D721Med (cell line): ENCODE data around the gene RAB21.

ENCODE experiments used
- DNase-seq: peaks from one replicate; pipeline ENCODE4 v3.0.0; 2011; ENCODE audit warnings: low spot score; ENCODE audit not compliant: insufficient read length
- FAIRE-seq: peaks from 2 replicates; lab custom pipeline; 2011; peaks lifted over from hg19 to GRCh38; lab: Jason Lieb, UNC
- CTCF ChIP-seq: IDR thresholded peaks from 2 replicates; pipeline ENCODE4 v1.5.1; 2012; ENCODE audit warnings: mild to moderate bottlenecking, control low read depth; ENCODE audit not compliant: insufficient read depth; ENCODE audit errors: missing control alignments

Gene RAB21

GRCh38 chr12:71780237-71780822, 25.7 kb downstream of the RAB21 start:
- DNase-seq (peak; percentile 28), FAIRE-seq (peak; percentile 35)
- TF ChIP-seq CTCF, result peak; percentile 78

- TF ChIP-seq CTCF, result no peak
These were observed 27.4 kb downstream of the RAB21 start for GRCh38 chr12:71782017-71782416.

GRCh38 chr12:71786829-71787228, 32.2 kb downstream of the RAB21 start:
- TF ChIP-seq CTCF, result no peak
- DNase-seq (no peak), FAIRE-seq (no peak)

More at GRCh38 chr12:71782017-71782416, 27.4 kb downstream of the RAB21 start:
- FAIRE-seq (no peak), DNase-seq (no peak)

- DNase-seq (no peak), FAIRE-seq (no peak)
- TF ChIP-seq CTCF, result no peak
These were observed 32.9 kb downstream of the RAB21 start for GRCh38 chr12:71787580-71787979.

DNA sequence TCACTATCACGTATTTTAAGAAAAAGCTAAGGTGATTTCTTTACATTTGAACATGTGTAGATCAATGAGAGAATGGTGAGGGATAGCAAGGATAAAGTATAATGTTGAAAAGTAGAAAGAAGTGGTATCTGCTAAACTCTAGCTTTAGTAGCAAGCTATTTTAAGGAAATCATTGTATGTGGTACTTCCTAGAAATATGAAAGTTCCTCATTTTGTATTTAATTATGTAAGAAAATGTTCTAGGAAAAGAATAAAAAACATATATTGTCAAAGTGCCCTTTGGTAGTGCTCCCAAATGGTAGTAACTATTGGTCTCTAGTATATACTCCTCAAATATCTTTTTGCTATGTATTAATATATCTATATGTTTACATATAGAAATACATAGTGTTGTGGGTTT, 35.7 kb downstream of the RAB21 start:
- DNase-seq (no peak), FAIRE-seq (no peak)
- TF ChIP-seq CTCF, result no peak

GRCh38 chr12:71791473-71792150, 36.9 kb downstream of the RAB21 start:
- FAIRE-seq (no peak), DNase-seq (no peak)
- no peak for TF ChIP-seq CTCF

GRCh38 chr12:71792599-71792998, 37.9 kb downstream of the RAB21 start:
- TF ChIP-seq CTCF, result no peak
- DNase-seq (no peak), FAIRE-seq (no peak)
